Measurements from ENCODE around the gene KCTD12. TPM values are rescaled to one million over a fixed set of nuclear protein-coding genes. Genes with fewer than 3 reads are reported as not detected.

The KCTD12 gene
- total and polyA plus RNA-seq, 2 donors (not counting 3 experiments of a cell fraction or from before 2014, with no cell fraction given), result 95.9 to 116 TPM

DNA sequence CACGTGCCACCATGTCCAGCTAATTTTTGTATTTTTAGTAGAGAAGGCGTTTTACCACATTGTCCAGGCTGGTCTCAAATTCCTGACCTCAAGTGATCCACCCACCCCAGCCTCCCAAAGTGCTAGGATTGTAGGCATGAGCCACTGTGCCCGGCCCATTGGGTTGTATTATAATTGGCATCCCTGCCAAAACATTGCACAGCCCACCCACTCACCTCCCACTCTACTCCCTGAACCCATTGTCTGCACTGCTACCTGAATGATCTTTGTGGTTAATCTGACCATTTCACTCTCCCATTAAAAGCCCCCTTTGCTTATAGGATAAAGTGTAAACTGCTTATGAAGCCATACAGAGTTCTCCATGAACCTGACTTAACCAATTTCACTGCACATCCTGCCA, 26.3 kb upstream of the KCTD12 start:
- no TSS peak for BruUV-seq (replicated peaks)
- intact Hi-C loops (cut with micrococcal nuclease), result no loop called here
- POLR2A ChIA-PET, result no interaction called here
- Histone ChIP-seq H2AFZ (ENCODE audit: low read depth, low read length) (no peak overlapping the region), H3K4me2 (ENCODE audit: insufficient read depth, low read length) (no peak overlapping the region), H3K27ac (ENCODE audit: insufficient read depth, low read depth, low read length) (no peak overlapping the region), H4K20me1 (replicated peaks; ENCODE audit: control insufficient read depth, extremely low read depth, insufficient read depth, low read length) (no peaks in the 10 kb centered on the region), H3K9me1 (replicated peaks; ENCODE audit: control insufficient read depth, extremely low read depth, insufficient read depth, low read length) (no peaks in the 10 kb centered on the region), H3K9me3 (replicated peaks; ENCODE audit: control insufficient read depth, insufficient read depth, low read length) (no peaks in the 10 kb centered on the region), H3K4me1 (ENCODE audit: control insufficient read depth, extremely low read depth, insufficient read depth, low read length) (no peaks in the 10 kb centered on the region), H3K4me3 (replicated peaks in 1 of 3; ENCODE audit: insufficient read depth in 1 of 3, low read depth in 1 of 3, low read length in 3 of 3) (no peak overlapping the region), H3K27me3 (ENCODE audit: control insufficient read depth in 2 of 2, insufficient read depth in 2 of 2, low read length in 2 of 2) (peaks cover 0 to 4% of the 10 kb centered on the region in 2 experiments), H3K36me3 (ENCODE audit: control insufficient read depth in 2 of 2, extremely low read depth in 1 of 2, insufficient read depth in 2 of 2, low read length in 2 of 2) (no peaks in the 10 kb centered on the region), H3K9ac (replicated peaks; ENCODE audit: extremely low read depth, insufficient read depth, low read length) (no peak overlapping the region), H3K79me2 (ENCODE audit: control insufficient read depth, insufficient read depth, low read length) (no peaks in the 10 kb centered on the region)
- CTCF ChIA-PET, result interaction anchor here (1.2 kb wide), 1 partner anchor 9 kb away, joined by 3 read pairs; no protein-coding TSS in a partner anchor
- DNase-seq (ENCODE audit: low read depth, low spot score), result no peak
- dilution Hi-C loops (cut with MboI; ENCODE audit: extremely low pct_ligation_motif_present, low sequenced_read_pairs), result no loop called here
- TF ChIP-seq MYC (IDR thresholded peaks at IDR 0.05; ENCODE audit: low read depth, low read length) (no peak), GATA2 (IDR thresholded peaks at IDR 0.05; ENCODE audit: insufficient read depth, insufficient read length, low read depth, low read length) (no peak), EZH2 (IDR thresholded peaks at IDR 0.05; ENCODE audit: borderline replicate concordance, low read depth, low read length, severe bottlenecking) (no peak), FOS (IDR thresholded peaks at IDR 0.05; ENCODE audit: borderline replicate concordance, insufficient read depth, low read length) (no peak), POLR2A (IDR thresholded peaks at IDR 0.05; ENCODE audit: low read depth, low read length) (no peak)
- TF ChIP-seq, protein P1, sequence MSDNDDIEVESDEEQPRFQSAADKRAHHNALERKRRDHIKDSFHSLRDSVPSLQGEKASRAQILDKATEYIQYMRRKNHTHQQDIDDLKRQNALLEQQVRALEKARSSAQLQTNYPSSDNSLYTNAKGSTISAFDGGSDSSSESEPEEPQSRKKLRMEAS (IDR thresholded peaks at IDR 0.05; ENCODE audit: insufficient read depth, insufficient read length), result no peak
- FAIRE-seq, result no peak

DNA sequence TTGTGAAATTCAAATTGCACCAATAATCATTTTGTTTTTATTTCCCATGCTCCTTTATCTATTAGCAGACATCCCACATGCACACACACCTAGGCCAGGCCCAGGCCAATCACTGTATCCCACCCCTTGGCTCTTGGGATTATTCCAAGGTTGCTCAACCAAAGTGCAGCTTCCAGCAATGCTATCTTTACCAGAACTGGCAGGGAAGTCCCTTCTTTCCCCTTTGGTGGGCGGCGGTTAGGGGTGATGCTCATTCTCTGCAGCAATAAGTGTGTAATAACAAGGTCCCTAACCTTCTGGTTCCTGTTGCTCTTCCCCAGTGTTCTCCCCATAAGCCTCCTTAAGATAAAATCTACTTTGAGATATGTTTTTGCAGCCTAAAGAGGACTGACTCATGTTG, 18.3 kb upstream of the KCTD12 start:
- H4K20me1 ChIP-seq (replicated peaks; ENCODE audit: control insufficient read depth, extremely low read depth, insufficient read depth, low read length), result no peaks in the 10 kb centered on the region
- TF ChIP-seq POLR2AphosphoS5 (IDR thresholded peaks at IDR 0.05; ENCODE audit: insufficient read depth, low read depth, low read length) (no peak), POLR2A (IDR thresholded peaks at IDR 0.05; ENCODE audit: low read depth, low read length) (no peak), FOS (IDR thresholded peaks at IDR 0.05; ENCODE audit: borderline replicate concordance, insufficient read depth, low read length) (no peak), JUN (IDR thresholded peaks at IDR 0.05; ENCODE audit: borderline replicate concordance, insufficient read depth, insufficient read length, low read depth) (no peak)
- TF ChIP-seq, protein P1 (IDR thresholded peaks at IDR 0.05; ENCODE audit: insufficient read depth, insufficient read length), result no peak
- dilution Hi-C loops (cut with MboI; ENCODE audit: extremely low pct_ligation_motif_present, low sequenced_read_pairs), result no loop called here
- FAIRE-seq, result no peak
- H3K4me3 ChIP-seq (replicated peaks in 1 of 3; ENCODE audit: insufficient read depth in 1 of 3, low read depth in 1 of 3, low read length in 3 of 3), result no peak overlapping the region
- no peak overlapping the region for H2AFZ ChIP-seq (ENCODE audit: low read depth, low read length)
- no peaks in the 10 kb centered on the region for H3K36me3 ChIP-seq (ENCODE audit: control insufficient read depth in 2 of 2, extremely low read depth in 1 of 2, insufficient read depth in 2 of 2, low read length in 2 of 2)
- H3K27ac ChIP-seq (ENCODE audit: insufficient read depth, low read depth, low read length), result no peak overlapping the region
- H3K9me1 ChIP-seq (replicated peaks; ENCODE audit: control insufficient read depth, extremely low read depth, insufficient read depth, low read length), result no peaks in the 10 kb centered on the region
- ChIA-PET POLR2A (interaction anchor here (1.0 to 1.2 kb wide), 2 partner anchors 18 to 19 kb away, joined by 3 to 4 read pairs; partner anchors contain the start of gene KCTD12), CTCF (interaction anchor here (1.0 to 4.0 kb wide), 22 partner anchors 12 to 1217 kb away, joined by 3 to 96 read pairs (median 7); partner anchors contain the start of gene KCTD12)
- no peak for DNase-seq (ENCODE audit: low read depth, low spot score)
- BruUV-seq (replicated peaks), result no TSS peak
- peaks cover 5% of the 10 kb centered on the region for H3K4me1 ChIP-seq (ENCODE audit: control insufficient read depth, extremely low read depth, insufficient read depth, low read length)
- no peaks in the 10 kb centered on the region for H3K79me2 ChIP-seq (ENCODE audit: control insufficient read depth, insufficient read depth, low read length)
- no peak overlapping the region for H3K4me2 ChIP-seq (ENCODE audit: insufficient read depth, low read length)
- intact Hi-C loops (cut with micrococcal nuclease), result loop anchor here (5.0 to 10.0 kb wide), 2 partner anchors 78 to 500 kb away; no protein-coding TSS in a partner anchor
- peaks cover 3 to 12% of the 10 kb centered on the region in 2 experiments for H3K27me3 ChIP-seq (ENCODE audit: control insufficient read depth in 2 of 2, insufficient read depth in 2 of 2, low read length in 2 of 2)
- H3K9me3 ChIP-seq (replicated peaks; ENCODE audit: control insufficient read depth, insufficient read depth, low read length), result no peaks in the 10 kb centered on the region
- H3K9ac ChIP-seq (replicated peaks; ENCODE audit: extremely low read depth, insufficient read depth, low read length), result no peak overlapping the region

Measured in endothelial cell of umbilical vein (primary cell).